Activated T-helper 17 cell treated with anti-CD3 and anti-CD28 coated beads, Interleukin-2, amount 50 U/mL, for 72 hours (primary cell): Measurements from ENCODE around the gene SSH2. TPM values are rescaled to one million over a fixed set of nuclear protein-coding genes. Genes with fewer than 3 reads are reported as not detected.

Source experiments
- ATAC-seq: fragments of 150-1000 bp; cut with Tn5 transposase; replicated peaks from 2 replicates; pipeline ENCODE4 v1.10.0; 2021; ENCODE audit warnings: mild to moderate bottlenecking, moderate library complexity
- H3K27ac Mint-ChIP-seq: one replicate; pipeline ENCODE4 v1.8.0; 2022; ENCODE audit warnings: mixed read lengths
- H3K27me3 Mint-ChIP-seq: one replicate; pipeline ENCODE4 v1.8.0; 2022; ENCODE audit warnings: mixed read lengths
- H3K36me3 Mint-ChIP-seq: one replicate; pipeline ENCODE4 v1.8.0; 2022; ENCODE audit warnings: low read depth, mild to moderate bottlenecking, mixed read lengths
- H3K4me1 Mint-ChIP-seq: one replicate; pipeline ENCODE4 v1.8.0; 2022; ENCODE audit warnings: mixed read lengths
- H3K4me3 Mint-ChIP-seq: one replicate; pipeline ENCODE4 v1.8.0; 2022; ENCODE audit warnings: mild to moderate bottlenecking, mixed read lengths
- H3K9me3 Mint-ChIP-seq: one replicate; pipeline ENCODE4 v1.8.0; 2022; ENCODE audit warnings: mixed read lengths
- total RNA-seq, 2 donors: library from RNA; stranded (reverse); gene quantifications; one replicate each; pipeline ENCODE4 v1.2.3, GENCODE V29; 2022

Gene SSH2
- total RNA-seq, 2 donors from 2014 or later: 49.7 to 50.0 TPM

- H3K4me3 Mint-ChIP-seq: no peak overlapping the region
- ATAC-seq: no peak
- H3K27me3 Mint-ChIP-seq: no peaks in the 10 kb centered on the region
- no peaks in the 10 kb centered on the region for H3K9me3 Mint-ChIP-seq
- H3K36me3 Mint-ChIP-seq: peaks cover 10% of the 10 kb centered on the region
- H3K4me1 Mint-ChIP-seq: peaks cover 44% of the 10 kb centered on the region
- no peak overlapping the region for H3K27ac Mint-ChIP-seq
Observed at GRCh38 chr17:29720551-29720950, 209.5 kb downstream of the SSH2 start.

DNA sequence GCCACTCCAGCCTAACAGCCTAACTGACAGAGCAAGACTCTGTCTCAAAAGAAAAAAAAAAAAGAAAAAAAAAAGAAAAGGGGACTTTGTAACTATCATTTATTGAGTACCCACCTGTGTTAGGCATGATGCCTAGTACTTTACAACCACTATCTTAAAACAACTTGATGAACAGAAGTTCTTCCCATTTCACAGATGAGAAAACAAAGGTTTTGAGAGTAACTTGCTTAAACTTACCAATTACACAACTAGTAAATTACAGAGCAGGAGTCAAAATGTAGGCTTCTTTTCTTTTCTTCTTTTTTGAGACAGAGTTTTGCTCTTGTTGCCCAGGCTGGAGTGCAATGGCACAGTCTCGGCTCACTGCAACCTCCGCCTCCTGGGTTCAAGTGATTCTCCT is 210.6 kb downstream of the SSH2 start:
- no peak overlapping the region for H3K27ac Mint-ChIP-seq
- peaks cover 43% of the 10 kb centered on the region for H3K4me1 Mint-ChIP-seq
- peaks cover 10% of the 10 kb centered on the region for H3K36me3 Mint-ChIP-seq
- no peak for ATAC-seq
- H3K27me3 Mint-ChIP-seq: no peaks in the 10 kb centered on the region
- no peak overlapping the region for H3K4me3 Mint-ChIP-seq
- H3K9me3 Mint-ChIP-seq: no peaks in the 10 kb centered on the region

GRCh38 chr17:29718446-29719039 is 211.5 kb downstream of the SSH2 start:
- Mint-ChIP-seq H3K27ac (no peak overlapping the region), H3K36me3 (peaks cover 10% of the 10 kb centered on the region), H3K4me1 (peaks cover 41% of the 10 kb centered on the region), H3K4me3 (no peak overlapping the region), H3K27me3 (no peaks in the 10 kb centered on the region), H3K9me3 (no peaks in the 10 kb centered on the region)
- ATAC-seq: peak; percentile 10

DNA sequence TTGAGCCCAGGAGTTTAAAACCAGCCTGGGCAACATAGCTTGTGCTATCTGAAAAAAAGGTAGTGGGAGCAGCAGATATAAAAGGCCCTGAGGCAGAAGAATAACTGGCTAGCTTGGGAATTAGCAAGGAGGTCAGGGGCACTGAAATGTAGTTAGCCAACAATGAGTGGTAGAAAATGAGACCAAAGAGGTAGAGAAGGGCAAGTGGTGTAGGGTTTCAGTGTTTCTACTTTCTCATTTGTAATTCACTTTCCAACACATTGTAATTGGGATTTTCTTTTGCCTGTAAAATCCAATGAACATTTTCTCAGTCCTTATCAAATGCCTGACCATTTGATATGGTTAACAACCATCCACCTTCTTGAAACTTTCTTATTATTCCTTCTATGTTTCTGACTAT is 212.2 kb downstream of the SSH2 start:
- H3K4me3 Mint-ChIP-seq: no peak overlapping the region
- no peaks in the 10 kb centered on the region for H3K9me3 Mint-ChIP-seq
- peaks cover 34% of the 10 kb centered on the region for H3K4me1 Mint-ChIP-seq
- ATAC-seq: no peak
- no peak overlapping the region for H3K27ac Mint-ChIP-seq
- H3K36me3 Mint-ChIP-seq: peaks cover 10% of the 10 kb centered on the region
- H3K27me3 Mint-ChIP-seq: no peaks in the 10 kb centered on the region

GRCh38 chr17:29716566-29716965 is 213.5 kb downstream of the SSH2 start:
- Mint-ChIP-seq H3K27ac (peak overlapping the region; percentile 24), H3K36me3 (peaks cover 2% of the 10 kb centered on the region), H3K4me1 (peaks cover 27% of the 10 kb centered on the region), H3K4me3 (no peak overlapping the region), H3K9me3 (no peaks in the 10 kb centered on the region), H3K27me3 (no peaks in the 10 kb centered on the region)
- no peak for ATAC-seq

- Mint-ChIP-seq H3K4me1 (peaks cover 30% of the 10 kb centered on the region), H3K27ac (peak overlapping the region; percentile 24), H3K36me3 (no peaks in the 10 kb centered on the region), H3K9me3 (no peaks in the 10 kb centered on the region), H3K4me3 (no peak overlapping the region), H3K27me3 (no peaks in the 10 kb centered on the region)
- ATAC-seq: no peak
Observed at GRCh38 chr17:29715680-29716079, 214.3 kb downstream of the SSH2 start.

DNA sequence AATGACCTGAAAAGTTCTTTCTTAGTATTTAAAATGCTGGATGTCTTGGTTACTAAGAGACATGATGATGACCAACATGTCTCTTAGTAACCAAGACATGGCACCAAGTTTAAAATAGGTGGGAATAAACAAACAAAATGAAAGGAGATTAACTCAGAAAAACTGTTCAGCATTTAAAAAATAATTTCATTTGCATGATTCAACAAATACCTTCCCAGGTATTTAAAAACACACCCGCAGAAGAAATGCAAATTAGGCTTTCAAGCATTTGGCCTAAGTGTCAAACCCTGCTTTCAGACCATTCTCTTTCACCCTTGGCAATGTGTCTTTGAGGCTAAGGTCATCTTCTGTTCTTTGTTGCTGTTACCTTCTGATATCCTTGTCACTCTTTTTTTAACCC is 215.9 kb downstream of the SSH2 start:
- H3K27ac Mint-ChIP-seq: peak overlapping the region; percentile 4
- H3K27me3 Mint-ChIP-seq: no peaks in the 10 kb centered on the region
- peaks cover 30% of the 10 kb centered on the region for H3K4me1 Mint-ChIP-seq
- H3K36me3 Mint-ChIP-seq: no peaks in the 10 kb centered on the region
- no peak overlapping the region for H3K4me3 Mint-ChIP-seq
- H3K9me3 Mint-ChIP-seq: no peaks in the 10 kb centered on the region
- no peak for ATAC-seq

GRCh38 chr17:29713626-29714025 is 216.4 kb downstream of the SSH2 start:
- H3K4me3 Mint-ChIP-seq: no peak overlapping the region
- no peaks in the 10 kb centered on the region for H3K9me3 Mint-ChIP-seq
- H3K4me1 Mint-ChIP-seq: peaks cover 30% of the 10 kb centered on the region
- H3K27me3 Mint-ChIP-seq: no peaks in the 10 kb centered on the region
- H3K36me3 Mint-ChIP-seq: no peaks in the 10 kb centered on the region
- no peak for ATAC-seq
- peak overlapping the region; percentile 57 for H3K27ac Mint-ChIP-seq

DNA sequence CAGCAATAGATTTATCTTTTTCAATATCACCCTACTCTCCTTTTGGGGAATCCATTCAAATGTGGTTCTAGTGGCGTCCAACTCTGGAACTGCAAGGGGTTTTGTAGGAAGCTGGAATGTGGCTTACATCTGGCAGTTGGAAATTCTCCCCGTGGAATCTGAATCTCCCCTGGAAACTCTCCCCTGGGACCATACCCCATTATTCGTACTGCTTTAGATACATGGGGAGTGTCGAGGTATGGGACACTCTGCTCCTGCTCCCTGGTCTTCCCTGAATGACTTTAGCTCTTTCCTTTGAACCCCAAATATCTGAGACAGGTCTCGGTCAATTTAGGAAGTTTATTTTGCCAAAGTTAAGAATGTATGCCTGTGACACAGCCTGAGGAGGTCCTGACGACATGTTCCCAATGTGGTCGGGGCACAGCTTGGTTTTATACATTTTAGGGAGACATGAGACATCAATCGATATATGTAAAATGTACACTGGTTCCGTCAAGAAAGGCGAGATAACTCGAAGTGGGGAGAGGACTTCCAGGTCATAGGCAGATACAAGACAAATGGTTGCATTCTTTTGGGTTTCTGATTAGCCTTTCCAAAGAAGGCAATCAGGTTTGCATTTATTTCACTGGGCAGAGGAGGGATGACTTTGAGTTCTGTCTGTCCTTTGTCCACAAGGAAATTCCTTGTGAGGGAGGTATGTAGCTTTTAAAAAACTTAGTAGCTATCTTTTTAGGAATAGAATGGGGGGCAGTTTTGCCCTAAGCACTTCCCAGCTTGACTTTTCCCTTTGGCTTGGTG is 218.2 kb downstream of the SSH2 start:
- no peak for ATAC-seq
- no peak overlapping the region for H3K27ac Mint-ChIP-seq
- H3K4me3 Mint-ChIP-seq: no peak overlapping the region
- peaks cover 24% of the 10 kb centered on the region for H3K4me1 Mint-ChIP-seq
- H3K27me3 Mint-ChIP-seq: no peaks in the 10 kb centered on the region
- no peaks in the 10 kb centered on the region for H3K9me3 Mint-ChIP-seq
- H3K36me3 Mint-ChIP-seq: no peaks in the 10 kb centered on the region

GRCh38 chr17:29710891-29711418 is 219.1 kb downstream of the SSH2 start:
- H3K36me3 Mint-ChIP-seq: no peaks in the 10 kb centered on the region
- ATAC-seq: no peak
- no peak overlapping the region for H3K27ac Mint-ChIP-seq
- H3K4me3 Mint-ChIP-seq: no peak overlapping the region
- H3K4me1 Mint-ChIP-seq: peaks cover 17% of the 10 kb centered on the region
- H3K27me3 Mint-ChIP-seq: no peaks in the 10 kb centered on the region
- no peaks in the 10 kb centered on the region for H3K9me3 Mint-ChIP-seq

- no peak for ATAC-seq
- no peak overlapping the region for H3K27ac Mint-ChIP-seq
- H3K27me3 Mint-ChIP-seq: no peaks in the 10 kb centered on the region
- no peaks in the 10 kb centered on the region for H3K9me3 Mint-ChIP-seq
- no peaks in the 10 kb centered on the region for H3K36me3 Mint-ChIP-seq
- H3K4me3 Mint-ChIP-seq: no peak overlapping the region
- H3K4me1 Mint-ChIP-seq: peaks cover 20% of the 10 kb centered on the region
Observed at GRCh38 chr17:29710520-29710884, 219.5 kb downstream of the SSH2 start.

DNA sequence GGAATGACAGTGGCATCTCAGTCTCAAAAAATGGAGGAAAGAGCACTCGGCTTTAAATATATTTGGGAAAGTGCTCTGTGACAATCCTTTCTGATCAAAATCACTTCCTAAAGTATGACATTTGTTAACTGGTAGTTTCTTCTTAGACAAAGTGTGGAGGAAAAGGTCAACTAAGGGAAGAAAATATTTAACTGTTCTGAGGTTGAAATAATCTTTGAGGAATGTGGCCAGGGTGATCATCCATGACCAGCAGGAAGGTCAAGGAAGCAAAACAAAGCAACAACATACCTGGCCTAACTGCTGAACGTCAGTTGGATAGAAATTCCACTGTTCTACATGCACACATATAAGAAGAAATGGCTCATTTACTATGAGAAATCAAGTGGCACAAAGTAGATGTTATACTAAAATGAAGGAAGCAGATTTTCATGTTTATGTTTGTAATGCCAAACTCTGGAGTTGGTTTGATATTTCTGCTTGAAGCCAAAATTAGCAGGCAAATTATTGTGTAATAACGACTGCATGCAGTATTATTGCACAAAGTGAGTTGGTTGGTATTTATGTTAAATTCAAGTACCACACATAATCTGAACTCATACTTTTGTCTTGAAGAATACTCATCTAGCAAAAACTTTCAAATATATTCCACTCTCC is 220.0 kb downstream of the SSH2 start:
- Mint-ChIP-seq H3K27ac (no peak overlapping the region), H3K27me3 (no peaks in the 10 kb centered on the region), H3K9me3 (no peaks in the 10 kb centered on the region), H3K4me3 (no peak overlapping the region), H3K36me3 (no peaks in the 10 kb centered on the region), H3K4me1 (peaks cover 25% of the 10 kb centered on the region)
- no peak for ATAC-seq

DNA sequence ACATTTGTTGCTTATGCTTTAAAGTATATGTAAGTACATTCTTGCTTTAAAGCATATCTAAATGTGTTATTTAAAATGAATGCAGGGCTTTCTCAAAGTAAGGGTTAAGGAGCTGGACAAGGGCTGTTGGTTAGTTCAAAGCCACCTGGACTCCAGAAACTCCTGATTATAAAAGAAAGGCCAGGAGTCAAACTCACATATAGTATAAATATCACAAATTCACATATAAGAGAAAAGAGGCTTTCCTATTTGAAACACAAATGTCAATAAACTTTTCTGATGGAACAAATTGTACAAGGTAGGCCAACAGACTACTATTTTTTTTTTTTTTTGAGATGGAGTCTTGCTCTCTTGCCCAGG is 222.8 kb downstream of the SSH2 start:
- Mint-ChIP-seq H3K36me3 (peaks cover 10% of the 10 kb centered on the region), H3K4me3 (peak overlapping the region; percentile 82), H3K27me3 (no peaks in the 10 kb centered on the region), H3K27ac (peak overlapping the region; percentile 85), H3K4me1 (peaks cover 28% of the 10 kb centered on the region), H3K9me3 (no peaks in the 10 kb centered on the region)
- ATAC-seq: no peak

DNA sequence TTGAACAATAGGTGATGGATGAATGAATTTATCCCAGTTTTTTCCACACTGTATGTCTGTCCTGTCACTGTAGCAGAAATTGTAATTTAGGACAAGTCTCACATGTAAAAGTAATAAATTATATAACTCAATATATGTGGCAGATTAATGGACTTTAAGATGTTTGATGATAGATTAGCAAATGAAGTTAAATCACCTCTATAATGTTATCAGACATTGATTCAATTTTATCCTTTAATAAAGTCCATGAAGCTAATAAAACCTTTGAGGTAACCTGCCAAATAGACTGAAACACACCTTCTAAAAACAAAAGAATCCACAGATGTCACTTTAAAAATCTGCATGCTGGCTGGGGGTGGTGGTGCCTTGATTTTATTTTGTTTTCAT is 224.0 kb downstream of the SSH2 start:
- Mint-ChIP-seq H3K4me3 (peak overlapping the region; percentile 82), H3K9me3 (no peaks in the 10 kb centered on the region), H3K27ac (peak overlapping the region; percentile 85), H3K27me3 (no peaks in the 10 kb centered on the region), H3K36me3 (peaks cover 13% of the 10 kb centered on the region), H3K4me1 (peaks cover 20% of the 10 kb centered on the region)
- no peak for ATAC-seq

DNA sequence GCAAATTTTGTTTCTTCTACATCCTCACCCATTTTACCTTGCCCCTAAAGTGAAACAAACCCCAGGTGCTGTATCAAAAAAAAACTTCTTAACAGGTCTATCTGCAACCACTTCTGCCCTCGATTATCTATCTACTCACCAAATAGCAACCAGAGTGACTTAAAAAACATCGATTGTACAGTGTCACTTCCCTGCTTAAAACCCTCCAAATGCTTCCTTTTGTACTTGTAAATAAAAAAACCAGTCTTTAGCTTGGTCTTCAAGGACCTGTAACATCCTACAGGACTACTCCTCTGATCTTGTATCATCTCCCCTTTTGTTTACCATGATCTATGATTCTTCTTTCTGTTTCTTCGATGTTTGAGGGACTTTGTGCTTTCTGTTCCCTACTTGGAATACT is 224.6 kb downstream of the SSH2 start:
- no peak for ATAC-seq
- H3K4me1 Mint-ChIP-seq: peaks cover 17% of the 10 kb centered on the region
- no peaks in the 10 kb centered on the region for H3K27me3 Mint-ChIP-seq
- H3K4me3 Mint-ChIP-seq: peak overlapping the region; percentile 82
- no peaks in the 10 kb centered on the region for H3K9me3 Mint-ChIP-seq
- peaks cover 18% of the 10 kb centered on the region for H3K36me3 Mint-ChIP-seq
- peak overlapping the region; percentile 85 for H3K27ac Mint-ChIP-seq
